ENCODE measurements around the gene RNLS.
"Not testable (repeated sequence)": the region's sequence is repeated elsewhere in the genome, so short reads cannot be mapped to it uniquely, and the experiment has no call there.

Gene RNLS

GRCh38 chr10:88332503-88333247 lies 250.4 kb downstream of the RNLS start:
- no peak for DNase-seq

GRCh38 chr10:88330174-88330573 lies 252.9 kb downstream of the RNLS start:
- no peak for DNase-seq

GRCh38 chr10:88322324-88323063 lies 260.6 kb downstream of the RNLS start:
- no peak for DNase-seq

GRCh38 chr10:88319960-88320517 lies 263.1 kb downstream of the RNLS start:
- no peak for DNase-seq

DNA sequence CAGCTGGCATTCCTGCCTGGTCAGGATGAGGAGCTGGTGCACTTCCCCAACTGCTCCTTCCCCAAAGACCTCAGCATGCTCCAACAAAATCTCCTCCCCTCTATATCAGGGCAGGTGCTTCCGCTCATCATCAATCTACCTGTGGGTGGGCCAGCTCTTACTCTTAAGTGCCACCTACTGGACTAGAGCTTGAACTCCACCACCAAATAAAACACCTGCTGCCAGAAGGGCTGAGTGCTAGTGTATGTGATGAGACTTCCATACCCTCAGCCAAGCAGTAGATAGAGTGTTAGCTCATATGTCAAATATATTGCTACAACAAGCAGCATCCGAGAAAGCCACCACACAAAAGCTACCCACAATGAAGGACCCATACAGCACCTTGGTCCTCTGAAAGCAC lies 264.3 kb downstream of the RNLS start:
- no peak for DNase-seq

DNA sequence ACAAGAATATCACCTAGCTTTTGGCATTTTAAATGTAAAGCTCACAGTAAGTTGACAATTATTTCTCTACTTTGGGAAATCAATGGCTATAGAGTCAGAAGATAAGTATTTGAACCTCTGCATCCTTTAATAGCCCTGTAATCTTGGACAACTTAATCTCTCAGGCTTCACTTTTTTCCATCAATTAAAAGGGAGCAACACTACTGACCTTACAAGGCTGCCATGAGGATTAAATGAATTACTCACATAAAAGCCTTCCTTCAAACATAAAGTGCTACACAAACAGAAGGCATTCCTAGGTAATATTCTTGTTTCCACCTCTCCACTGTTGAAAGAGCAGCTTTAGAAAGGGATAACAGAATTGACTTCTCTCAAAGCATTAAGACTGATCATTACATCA lies 266.0 kb downstream of the RNLS start:
- no peak for DNase-seq

DNA sequence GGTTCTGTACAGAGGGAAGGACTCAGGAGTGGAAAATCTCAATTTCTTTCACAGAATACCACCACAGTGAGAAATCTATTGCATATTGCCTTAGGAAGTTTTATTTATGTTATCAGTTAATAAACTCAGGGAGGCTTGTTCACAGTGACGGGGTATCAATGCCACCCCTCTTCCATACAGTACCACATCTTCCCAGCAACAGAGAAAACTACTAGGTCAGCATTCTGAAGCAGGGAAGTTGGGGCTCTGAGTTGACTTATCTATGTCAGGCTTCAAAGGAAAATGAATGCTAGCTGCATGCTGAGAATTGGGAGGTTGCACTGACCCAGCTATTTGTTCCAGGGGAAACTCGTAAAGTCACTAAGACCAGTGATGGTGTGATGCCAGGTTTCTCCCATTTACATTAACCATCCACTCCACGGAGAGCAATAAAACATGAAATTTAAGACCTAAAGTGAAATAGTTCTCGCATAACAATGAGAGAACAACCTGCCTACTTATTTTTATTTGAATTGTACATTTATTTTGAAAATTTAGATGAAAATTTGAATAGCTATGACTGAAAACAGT lies 266.7 kb downstream of the RNLS start:
- DNase-seq, result no peak

DNA sequence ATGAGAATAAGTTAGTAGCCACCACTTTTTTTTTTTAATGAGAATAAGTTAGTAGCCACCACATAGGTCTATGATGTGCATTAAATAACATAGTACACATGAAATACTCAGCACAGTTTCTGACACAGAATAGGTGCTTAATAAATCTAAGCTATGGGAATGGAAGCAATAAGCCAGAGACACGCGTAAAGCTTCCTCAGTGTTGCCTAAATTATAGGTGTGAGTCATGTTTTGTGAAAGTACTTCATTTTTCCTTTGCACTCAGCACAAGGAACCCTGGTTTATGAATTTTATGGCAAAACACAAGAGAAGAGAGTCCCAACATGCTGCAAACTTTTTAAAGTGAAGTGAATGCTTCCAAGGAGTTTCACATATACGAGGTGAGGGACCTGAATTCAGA lies 267.4 kb downstream of the RNLS start:
- DNase-seq, result no peak

- DNase-seq, result no peak
Measured at GRCh38 chr10:88314362-88314761, 268.8 kb downstream of the RNLS start.

DNA sequence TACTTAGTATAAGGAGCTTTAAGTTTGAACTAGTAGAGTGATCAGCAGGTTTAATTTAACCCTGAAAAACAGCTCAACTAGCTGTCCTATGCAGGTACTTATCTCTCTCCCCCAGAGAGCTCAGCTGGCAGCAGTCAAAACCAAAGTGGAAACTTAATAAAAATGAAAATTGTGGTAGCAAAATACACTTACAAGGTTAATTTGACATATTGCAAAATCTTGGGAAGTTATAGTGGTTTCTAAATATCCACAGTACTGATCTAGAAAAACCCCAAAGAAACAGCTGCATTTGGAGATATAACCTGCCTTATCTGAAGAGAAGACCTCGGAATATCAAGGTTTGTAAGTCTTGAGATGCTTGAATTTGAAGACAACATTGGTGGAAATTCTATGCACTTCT lies 269.2 kb downstream of the RNLS start:
- no peak for DNase-seq

GRCh38 chr10:88312855-88313254 lies 270.3 kb downstream of the RNLS start:
- DNase-seq, result no peak

- no peak for DNase-seq
Measured at GRCh38 chr10:88311264-88311663, 271.9 kb downstream of the RNLS start.

DNA sequence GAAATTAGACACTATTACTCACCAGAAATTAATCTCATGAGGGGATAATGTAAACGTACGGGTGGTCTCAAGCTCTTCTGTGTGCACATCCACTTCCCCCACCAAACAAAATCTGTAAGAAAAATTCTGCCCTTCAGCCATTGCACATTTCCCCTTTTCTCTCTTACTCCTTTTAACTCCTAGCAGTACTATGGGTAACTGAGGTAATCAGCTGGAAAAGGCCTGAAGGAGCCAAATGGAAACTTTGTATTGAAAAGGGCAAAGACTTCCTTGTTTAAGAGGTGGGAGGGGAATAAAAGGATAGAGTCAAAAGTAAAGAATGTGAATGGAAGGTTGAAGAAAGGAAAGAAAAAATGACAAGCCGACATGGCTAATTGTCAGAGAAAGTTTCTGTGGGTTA lies 273.8 kb downstream of the RNLS start:
- no peak for DNase-seq

DNA sequence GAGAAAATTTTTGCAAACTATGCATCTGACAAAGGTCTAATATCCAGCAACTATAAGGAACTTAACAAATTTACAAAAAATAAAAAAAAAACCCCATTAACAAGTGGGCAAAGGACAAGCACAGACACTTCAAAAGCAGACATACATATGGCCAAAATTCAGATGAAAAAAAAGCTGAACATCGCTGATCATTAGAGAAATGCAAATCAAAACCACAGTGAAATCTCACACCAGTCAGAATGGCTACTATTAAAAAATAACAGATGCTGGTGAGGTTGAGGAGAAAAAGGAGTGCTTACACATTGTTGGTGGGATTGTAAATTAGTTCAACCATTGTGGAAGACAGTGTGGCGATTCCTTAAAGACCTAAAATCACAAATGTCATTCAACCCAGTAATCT lies 274.8 kb downstream of the RNLS start:
- not testable (repeated sequence) for DNase-seq

DNA sequence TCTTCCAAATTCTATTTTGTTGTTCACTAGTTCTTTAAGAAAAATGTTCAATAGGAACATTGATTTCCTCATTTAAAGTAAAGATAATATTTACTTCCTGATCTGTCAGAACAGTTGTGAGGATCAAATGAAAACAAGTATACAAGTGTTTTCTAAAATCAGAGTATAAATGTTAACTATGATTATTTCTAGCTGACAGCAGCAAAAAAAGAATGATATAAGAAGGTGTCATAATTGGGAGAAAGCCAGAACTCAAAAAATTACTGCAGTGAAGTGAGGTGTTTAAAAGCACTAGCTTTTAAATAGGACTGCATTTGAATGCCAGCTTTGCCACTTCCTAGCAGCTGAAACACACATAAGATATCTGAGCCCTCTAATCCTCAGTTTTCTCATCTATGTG lies 283.3 kb downstream of the RNLS start:
- no peak for DNase-seq

DNA sequence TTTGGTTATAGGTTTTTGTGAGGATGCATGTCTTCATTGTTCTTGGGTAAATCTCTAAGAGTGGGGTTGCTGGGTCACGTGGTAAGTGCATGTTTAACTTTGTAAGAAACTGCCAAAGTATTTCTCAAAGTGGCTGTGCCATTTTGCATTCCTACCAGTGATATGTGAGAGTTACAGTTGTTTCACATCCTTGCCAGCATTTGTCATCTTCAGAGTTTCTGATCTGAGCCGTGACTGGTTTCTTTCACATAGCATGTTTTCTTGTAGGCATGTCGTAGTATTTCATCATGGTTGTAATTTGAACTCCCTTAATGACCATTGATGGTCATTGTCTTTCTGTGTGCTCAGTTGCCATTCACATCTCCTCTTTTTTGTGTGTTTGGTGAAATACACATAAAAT lies 286.0 kb downstream of the RNLS start:
- DNase-seq, result no peak

GRCh38 chr10:88293651-88294230 lies 289.4 kb downstream of the RNLS start:
- no peak for DNase-seq

GRCh38 chr10:88293073-88293472 lies 290.0 kb downstream of the RNLS start:
- DNase-seq, result no peak

- DNase-seq, result no peak
Measured at GRCh38 chr10:88292185-88292514, 291.0 kb downstream of the RNLS start.

DNA sequence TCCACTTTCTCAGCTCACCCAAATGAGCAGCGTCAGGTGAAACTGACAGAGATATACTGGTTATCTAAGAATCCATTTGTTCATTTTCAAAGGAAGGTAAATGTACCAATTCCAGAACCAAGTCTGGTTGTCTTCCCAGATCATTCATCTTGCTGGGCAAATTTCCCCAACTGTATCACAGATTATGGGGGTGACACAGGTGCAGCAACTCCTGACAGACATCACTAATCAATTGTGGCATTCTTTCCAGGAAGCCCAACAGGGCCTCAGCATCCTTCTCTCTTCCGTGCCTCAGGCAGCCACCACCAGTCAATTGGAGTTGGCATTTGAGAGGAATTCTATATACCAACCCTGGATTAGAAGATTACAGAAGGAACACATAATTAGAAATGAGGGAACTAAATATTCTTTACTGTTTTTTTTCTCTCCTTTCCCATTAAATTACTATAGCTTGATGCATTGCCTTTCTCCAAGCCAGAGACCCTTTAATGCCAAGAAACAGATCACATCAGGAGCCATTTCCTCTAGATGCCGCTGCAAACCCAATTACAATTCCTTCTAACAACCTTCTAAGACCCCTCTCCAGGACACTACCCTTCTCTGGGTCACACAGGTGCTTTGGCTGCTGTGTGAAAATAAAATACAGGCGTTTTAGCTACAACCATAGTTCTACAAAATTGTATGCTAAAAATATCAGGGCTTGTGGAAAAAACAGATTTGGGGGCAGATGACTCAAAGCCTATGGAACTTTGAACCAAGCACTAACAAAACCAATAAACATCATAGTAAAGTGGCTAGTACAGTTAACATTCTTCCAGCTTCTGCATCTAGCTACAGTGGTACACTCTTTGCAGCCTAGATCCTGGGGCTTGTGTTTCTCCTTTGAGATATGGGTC lies 291.6 kb downstream of the RNLS start:
- DNase-seq, result no peak

DNA sequence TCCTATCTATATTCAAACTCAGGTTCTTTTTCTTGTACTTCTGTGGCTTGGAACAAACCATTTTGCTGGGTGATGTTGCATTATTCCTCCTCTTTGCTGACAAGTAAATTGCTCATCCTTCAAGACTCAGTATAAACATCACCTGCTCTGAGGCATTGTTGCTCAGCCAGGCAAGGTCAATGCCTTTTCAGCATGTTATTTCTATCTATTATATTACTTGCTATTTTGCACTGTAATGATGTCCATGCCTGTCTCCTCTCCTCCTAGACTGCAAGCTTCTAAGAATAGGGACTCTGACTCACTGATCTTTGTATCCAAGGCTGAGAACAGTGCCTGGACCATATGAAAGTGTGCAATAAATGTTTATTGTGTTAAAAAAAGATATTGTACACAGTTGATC lies 293.8 kb downstream of the RNLS start:
- DNase-seq, result no peak

DNA sequence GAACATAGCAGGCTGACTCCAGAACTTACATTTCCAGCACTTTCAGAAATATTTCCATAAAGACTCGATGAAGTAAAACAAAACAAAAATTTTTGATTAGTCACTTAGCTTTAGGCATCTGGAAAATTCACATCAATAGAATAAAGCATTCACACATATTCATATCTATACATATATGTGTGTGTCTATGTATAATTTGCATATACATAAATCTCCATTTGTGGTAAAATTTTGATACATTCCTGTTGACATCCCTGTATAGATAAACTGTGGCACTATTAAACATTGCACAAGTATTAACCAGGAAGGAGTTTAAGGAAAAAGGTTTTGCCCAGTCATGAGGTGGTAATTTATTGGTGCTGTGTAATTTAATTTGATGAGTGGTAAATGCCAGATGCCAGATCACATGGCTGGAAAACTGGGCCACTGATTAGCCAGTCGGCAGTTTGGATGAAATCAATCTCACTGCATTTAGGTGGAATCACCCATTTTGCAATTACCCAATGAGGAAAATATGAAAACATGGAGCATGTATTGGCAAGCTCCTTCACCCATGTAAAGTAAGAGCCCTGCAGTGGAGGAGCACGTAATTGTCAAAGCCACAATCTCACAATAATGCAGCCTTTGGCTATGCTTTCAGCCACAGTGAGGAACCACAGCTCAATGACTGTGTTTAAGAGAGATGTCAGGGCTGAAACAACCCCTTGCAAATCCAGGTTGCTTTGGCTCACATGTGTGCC lies 294.6 kb downstream of the RNLS start:
- no peak for DNase-seq
